HG02588 (cell line): Measurements from ENCODE around the gene CADM1.

Experiments used
- ATAC-seq: cut with Tn5 transposase; IDR thresholded peaks from one replicate; pipeline ENCODE4 v1.9.1; 2021; ENCODE audit warnings: mild to moderate bottlenecking, moderate library complexity; ENCODE audit not compliant: unreplicated experiment

CADM1 gene

DNA sequence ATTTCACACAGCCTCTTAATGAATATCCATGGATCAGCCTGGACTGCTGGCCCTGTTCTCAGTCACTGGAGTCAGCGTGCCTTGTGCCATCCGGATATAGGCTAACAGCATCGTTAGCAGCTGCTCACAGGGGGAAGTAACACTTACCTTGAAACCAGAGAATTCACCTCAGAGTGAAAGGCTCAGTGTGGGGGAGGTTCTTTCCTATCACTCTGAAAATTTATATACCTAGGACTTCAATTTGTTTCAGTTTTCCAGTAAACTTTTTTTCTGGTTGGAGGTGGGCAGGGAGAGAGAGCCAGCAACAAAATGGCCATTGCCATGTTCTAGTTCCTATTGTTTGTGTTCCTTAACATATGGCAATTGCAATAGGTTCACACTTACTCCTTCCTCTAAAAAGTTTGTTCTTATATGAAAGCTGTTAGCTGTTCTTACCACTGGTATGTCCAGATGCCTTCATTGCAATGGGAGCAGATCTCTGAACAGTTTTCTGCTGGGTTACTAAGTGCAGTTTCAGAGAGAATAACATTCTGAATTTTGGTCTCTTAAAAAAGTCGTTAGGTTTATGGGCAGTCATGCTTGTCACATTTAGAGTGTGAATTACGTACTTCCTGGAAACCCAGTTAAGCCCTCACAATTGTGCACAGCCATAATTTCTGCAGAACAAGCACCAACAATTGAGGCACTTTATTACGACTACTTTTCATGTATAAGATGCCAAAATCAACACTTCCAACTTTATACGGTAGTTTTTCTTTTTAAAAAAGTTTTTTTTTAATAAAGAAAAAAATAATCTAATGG is 247.6 kb downstream of the CADM1 start:
- peak; percentile 97 for ATAC-seq

DNA sequence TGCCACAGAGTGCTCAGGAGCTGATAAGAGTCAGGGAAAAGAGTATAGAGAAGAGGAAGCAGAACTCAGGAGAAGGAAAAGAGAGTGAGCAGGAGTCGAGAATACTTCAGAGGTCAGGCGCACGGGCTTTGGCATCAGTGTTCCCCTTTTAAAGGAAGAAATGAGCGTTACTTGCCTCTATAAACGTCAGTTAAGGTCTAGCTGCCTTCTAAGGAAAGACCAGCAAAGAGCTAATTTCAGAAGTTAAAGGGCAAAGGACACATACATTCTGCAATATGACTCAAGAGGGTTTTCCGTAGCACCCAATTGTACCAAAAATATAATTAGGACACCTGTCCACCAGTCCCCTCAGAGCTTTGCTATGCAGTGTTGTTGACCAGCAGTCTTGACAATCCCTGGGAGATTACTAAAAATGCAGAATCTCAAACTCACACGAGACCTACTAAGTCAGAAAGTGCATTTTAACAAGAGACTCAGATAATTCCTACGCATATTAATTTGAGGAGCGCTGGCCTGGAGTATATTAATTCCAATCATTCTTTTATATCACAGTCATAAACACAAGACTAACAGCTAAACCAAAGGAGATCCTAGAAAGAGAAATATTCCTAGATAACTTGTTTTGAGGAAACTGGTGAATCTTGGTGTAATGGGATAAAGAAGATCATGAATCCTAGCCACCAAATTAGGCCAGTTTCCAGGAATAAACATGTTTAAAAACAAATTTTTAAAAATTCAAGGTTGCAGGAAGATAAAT is 249.0 kb downstream of the CADM1 start:
- no peak for ATAC-seq

DNA sequence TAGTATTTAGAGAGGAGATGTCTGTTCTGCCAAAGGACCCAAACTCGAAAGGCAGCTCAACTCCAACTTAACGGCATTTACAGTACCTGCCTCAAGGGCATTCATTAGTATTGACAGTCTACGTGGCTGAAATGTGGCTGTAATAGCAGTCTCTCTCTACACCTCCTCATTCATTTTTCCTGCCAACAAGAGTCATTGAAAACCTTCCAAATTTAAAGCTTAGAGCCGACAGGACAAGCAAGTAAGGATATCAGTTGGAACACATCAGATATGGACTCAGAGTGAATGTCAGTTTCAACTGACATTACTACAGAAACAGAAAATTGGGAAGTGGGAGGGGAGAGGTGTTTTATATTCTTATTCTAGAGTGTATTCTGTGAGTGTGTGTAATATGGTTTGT is 253.1 kb downstream of the CADM1 start:
- no peak for ATAC-seq

DNA sequence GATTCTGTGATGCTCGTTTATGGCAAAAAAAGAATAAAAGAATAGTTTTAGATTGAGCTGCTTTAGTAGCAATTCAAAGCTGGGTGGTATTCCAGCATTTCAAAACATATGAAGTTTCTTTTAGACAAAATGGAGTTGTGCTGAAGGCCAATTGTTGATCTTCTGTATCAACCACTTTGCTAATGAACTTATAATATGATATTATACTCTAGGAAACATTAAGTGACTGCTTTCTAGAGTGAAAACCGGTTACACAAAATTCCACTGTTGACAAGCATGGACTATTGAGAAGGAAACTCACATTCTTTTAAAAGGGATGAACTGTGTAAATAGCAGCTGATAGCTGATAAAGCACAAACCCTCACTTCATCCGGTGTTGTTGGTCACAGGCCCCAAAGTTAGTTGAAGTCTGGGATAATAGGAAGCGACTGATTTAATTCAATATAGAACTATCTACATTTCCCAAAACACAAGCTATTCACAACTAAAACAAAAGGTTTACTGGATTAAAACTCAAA is 255.1 kb downstream of the CADM1 start:
- ATAC-seq = no peak

DNA sequence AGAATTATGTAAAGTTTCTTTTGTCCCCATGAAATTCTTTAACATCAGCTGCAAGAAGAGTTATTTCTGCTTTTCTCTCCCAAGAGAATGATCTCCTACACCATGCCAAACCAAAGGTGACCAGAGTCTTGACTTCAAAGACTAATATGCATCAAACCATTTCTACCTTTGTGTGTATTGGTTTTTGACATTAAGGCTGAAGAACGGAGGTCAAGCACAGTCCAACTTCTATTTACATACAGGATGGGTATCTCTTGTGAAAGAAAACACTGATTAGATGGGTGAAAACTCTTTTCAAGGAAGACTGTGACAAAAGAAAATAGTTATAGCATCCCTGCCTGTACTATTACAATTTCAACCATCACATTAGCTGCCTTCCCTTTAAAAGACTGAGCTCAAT is 256.3 kb downstream of the CADM1 start:
- ATAC-seq = no peak

DNA sequence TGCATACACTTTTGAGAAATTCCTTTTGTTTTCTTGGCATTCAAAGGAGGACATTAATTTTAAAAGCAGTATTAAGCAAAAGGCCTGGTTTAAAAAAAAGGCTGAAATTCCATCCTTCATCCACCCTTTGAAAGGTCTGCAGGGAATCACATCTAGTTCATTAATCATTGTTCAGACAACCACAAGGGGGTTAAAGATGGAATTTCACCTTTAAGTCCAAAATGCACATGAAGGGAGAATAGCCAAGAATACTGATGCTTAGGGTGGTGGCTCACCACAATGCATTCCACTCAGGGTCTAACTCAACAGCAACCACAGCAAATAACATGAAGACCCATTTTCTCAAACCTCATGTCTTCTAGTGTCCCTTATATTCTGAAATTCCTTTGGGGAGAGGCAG is 256.9 kb downstream of the CADM1 start:
- no peak for ATAC-seq

DNA sequence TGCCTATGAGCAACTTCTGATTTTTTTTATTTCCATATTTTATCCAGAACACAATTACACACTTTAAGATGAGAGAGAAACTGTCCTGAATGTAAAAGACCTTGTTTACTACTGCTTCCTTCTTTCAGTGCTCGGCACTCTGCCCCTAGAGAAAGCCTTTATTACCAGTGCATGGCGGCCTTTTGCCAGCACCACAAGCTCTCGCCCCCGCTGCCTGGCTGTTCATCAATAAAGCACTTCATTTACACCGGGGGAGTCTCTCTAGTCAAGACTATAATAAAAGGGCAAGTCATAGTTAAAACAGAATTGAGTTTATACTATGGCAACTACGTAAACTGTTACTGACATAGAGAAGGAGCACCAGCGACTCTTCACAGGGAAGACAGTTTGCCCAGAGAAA is 259.5 kb downstream of the CADM1 start:
- no peak for ATAC-seq

DNA sequence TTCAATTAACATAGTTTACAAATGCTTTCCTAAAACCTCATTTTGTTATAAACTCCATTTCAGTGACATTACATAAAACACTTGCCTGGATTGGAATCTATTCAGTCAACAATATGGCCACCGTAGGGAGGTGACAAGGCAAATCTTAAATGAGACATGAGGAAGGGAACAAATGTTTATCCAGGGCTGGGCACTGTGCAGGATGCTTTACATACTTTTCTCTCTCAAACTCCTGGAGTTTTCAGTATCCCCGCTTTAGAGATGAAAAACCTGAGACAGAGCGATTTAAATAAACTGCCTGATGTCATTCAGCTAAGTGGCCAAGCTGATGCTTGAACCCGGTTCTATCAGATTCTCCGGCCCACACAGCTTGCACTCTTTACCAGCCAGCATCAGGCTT is 259.9 kb downstream of the CADM1 start:
- no peak for ATAC-seq

DNA sequence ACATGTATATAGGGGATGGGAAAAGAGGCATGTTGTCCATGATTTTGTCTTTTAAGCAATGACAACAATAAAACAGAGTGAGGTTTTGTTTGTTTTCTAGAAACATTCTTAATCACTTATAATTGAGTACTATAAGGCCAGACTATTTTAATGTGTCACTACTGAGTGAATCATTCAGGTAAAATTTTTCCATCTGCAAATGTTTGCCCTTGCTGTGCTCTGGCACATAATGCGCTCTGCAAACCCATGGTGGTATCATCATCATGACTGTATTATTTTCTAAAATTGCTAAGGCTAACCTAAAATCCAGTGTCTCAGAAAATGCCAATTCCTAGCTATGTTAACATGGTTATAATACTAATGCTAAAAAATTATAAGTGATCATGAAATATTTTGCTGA is 261.2 kb downstream of the CADM1 start:
- ATAC-seq = no peak

DNA sequence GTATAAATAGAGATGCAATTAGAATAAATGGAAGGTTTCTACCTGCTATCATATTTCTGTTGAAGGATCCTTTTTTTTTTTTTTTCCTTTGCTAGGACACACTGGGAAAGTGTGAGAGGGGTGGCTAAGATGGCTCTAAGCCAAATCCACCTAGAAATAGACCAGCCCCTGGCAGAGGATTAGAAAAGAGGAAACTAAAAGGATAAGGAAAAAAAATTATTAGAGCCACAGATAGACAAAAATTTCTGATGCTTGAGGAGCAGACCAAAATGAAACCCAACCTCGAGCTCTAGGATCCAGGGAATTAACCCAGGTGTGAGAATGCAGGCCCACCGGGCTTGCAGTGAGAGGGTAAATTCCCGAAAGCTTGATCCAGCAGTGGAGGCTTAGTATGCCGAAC is 262.3 kb downstream of the CADM1 start:
- no peak for ATAC-seq

DNA sequence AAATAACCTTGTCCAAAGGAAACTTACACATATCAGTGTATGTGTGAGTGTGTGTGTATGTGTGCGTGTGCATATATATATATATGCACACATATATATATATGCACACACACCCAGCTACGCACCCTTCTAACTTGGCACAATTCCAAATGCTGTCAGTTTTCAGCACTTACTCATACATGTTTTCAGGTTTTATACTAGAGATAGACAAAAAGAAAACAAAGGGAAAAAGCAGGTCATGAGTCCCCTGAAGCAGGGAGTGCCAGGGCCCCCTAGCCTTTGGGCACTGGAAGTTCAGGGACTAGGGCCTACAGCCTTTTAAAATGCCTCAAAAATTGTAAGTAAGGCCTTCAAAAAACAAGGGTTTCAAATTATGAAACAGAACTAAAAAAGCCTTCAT is 265.4 kb downstream of the CADM1 start:
- ATAC-seq = no peak

DNA sequence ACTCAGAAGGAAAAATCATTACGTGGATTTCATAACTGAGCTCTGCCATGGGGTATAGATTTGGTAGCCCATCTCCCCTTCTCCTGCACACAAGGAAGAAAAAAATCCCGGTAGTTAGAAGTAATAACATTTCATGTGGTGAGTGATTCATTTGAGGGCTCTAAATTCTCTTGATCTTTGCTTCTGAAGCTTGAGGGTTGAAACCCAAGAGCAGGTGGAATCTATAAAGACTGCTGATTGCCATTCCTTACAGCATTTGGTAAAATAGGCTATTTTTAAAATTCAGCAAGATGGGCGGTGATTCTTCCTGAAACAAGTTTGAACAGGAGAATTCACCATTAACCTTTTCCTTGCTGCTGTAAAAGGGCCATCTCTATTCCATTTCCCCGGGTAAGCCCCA is 266.1 kb downstream of the CADM1 start:
- no peak for ATAC-seq

DNA sequence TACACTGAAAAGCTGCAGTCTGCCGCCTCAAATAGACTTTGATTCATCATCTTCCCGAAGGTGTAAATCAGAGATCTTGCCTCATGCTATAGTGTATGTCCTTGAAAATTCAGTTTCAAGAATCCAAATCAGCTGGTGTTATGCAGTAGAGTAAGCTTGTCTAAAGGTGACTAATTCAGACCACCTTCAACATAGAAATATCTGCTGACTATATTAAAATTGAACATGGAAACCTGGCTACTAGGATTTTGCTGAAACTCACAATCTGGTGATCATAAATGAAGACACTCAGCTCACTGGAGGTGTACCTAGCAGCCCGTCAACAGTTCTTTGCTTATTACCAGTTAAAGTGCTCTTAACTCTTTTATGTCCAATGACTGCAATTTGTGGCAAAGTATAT is 266.6 kb downstream of the CADM1 start:
- no peak for ATAC-seq

DNA sequence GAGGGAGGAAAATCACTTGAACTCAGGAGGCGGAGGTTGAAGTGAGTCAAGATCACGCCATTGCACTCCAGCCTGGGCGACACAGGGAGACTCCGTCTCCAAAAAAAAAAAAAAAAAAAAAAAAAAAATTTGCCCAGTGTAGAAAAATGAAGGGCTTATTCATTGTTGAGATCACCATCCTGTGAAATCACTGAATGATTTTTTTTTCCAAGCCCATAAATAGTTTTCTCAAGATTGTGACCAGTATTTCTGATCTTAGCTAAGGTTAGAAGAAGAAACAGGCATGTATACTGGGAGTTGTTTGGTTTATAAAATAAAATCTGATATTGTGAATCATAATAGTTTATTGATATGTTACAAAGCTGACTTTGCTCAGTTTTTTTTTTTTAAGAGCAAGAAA is 269.4 kb downstream of the CADM1 start:
- no peak for ATAC-seq

DNA sequence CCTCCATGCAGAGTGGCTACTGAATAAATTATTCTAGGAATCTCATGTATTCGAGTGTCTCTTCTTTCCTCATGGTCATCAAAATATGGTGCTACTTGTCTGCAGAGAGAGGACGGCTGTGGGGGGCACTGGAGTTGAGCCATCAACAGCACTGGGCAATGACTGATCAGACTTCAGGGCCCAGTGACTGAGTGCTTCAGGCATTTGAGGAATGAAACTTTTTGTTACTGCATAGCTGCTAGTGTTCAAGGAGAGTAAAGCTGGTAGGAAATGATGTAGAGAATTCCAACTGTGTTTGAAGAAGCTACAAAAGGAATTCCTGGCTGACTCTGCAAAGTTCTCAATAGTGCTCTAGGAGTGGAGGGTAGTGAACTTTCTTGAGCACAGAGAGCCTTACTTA is 277.7 kb downstream of the CADM1 start:
- ATAC-seq = no peak

DNA sequence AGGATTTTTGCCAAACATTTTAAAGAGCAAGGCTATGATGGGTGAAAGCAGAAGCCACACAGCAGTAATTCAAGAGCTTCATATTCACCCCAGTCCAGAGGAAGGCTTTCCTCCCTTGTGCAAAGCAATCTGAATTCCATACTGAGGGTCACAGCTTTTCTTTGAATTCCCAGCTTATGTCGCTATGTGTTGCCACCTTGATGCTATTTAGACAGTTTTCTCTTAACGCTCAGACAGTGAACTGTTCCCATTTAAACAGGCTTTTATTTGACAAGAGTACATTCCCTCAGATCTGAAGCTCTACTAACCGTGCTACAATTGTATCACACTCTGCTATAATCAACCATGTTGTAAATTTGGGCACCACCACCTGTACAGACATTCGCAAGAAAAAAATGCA is 279.7 kb downstream of the CADM1 start:
- ATAC-seq = no peak

DNA sequence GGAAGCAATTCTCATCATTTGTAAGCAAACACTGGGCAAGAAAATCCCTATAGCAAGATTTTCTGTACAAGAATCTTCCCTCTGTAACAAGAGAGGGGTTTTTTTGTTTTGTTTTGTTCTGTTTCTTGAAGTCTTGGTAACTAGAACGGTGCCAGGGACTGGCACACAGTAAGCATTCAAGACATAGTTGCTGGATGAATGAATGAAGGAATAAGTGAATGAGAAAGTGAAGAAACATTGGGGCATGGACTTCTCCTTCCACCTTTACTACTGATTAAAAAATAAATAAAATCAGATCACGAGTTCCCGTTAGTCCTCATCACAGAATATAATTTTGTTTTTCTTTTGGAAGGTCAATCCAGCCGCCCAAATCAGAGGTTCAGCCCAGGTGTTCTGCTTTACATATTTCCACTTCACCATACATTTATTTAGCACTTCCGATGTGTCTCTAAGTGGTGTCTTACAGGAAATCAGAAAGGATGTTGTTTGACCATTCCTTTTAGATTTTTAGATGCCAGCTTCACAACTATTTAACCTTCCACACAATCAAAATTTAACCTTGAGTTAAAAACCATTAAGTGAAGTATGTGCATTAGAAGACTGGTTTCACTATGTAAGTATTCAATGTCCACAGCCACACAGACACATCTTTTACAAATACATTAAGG is 281.2 kb downstream of the CADM1 start:
- ATAC-seq = peak; percentile 35

DNA sequence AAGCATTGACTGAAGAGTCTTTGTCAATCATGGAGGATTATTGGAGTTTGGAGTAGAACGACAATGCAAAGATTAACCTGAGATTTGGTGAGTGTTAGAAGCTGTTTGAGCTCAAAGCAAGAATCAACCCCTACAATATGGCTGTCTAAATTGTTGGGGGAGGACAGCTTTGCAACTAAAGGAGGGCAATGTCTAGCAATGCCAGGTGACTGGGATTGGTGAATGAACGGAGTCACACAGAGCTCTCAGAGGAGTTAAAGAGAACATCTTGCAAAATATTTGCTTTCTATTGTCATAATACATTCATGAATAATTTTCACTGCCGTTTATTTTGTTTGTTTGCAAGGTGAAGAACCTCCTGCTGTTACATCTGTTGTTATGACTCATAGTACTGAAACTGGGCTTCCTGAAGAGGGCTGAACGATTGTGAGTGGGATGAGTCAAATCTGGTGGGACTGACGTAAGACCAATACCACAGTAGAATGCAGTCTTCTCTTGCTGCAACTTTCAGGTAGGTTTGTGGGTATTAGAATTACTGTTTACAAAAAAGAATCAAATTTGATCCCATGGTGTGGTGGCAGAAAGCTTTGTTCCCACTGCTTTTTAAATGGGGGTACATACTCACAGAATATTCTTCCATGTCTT is 281.9 kb downstream of the CADM1 start:
- peak; percentile 91 for ATAC-seq

DNA sequence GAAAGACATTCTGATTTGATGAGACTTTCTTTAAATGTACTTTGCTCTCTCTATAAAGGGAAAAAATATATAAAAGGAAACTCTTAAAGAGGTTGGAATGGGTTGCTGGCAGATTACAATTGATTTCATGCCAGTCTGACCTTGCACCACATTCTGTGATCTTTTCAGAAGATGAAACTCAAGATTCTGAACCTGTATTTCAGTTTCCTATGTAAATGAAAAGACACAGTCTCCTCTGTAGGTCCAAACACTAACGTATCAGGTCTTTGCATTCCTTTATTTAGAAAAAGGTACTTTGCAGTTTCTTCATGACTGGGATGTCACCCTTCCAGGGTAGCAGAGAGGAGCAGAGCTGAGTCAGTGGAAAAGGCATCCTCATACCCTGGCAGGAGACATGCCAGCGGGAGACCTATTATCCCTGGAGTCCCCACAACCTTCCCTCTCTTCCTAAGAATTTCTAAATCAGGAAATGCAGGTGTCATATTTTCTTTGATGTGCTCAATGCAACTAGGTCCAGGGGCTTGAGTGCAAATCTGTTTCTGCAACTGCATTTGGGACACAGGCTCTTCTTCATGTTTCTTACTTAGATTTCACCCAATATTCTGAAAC is 282.6 kb downstream of the CADM1 start:
- peak; percentile 35 for ATAC-seq

DNA sequence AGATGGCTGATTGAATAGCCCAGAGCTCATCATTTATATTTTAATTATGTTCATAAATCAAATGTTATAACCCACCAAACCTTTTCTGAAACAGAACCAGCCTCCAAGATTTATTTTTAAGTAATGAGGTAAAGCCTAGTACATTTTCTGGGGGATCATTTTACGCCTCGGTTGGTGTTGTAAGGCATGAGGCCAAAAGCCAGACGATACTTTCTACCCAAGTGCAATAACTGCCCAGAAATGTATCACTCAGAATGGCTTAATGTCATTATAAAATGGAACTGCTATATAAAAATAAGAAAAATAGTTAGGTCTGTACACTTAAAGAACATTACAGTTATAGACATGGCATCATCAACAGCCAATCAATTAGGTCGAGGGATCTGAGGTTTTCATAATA is 283.3 kb downstream of the CADM1 start:
- no peak for ATAC-seq

DNA sequence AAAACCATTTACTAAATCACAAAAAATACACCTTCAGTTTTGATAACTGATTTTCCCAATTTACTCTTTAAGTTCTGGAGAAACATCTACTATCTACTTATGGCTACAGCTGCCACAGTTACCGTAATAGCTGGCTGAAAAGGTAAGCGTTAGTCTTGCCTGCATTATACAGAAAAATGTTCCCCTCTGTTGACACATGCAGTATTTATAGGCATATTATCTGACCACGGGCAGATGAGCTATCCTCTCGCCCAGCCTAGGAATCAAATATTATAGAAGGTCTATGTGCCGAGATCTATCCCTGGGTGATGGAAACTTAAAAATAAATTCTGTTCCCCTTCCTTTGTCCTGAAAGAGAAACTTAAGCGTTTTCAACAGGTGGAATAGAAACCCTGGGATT is 283.8 kb downstream of the CADM1 start:
- ATAC-seq = no peak
